HG02763 (cell line): ENCODE results near the gene MARCHF10.
A peak's percentile ranks its signal among the peaks of the same experiment; 100 is the strongest.

Source experiments
- ATAC-seq: cut with Tn5 transposase; IDR thresholded peaks from one replicate; pipeline ENCODE4 v1.9.1; 2021; ENCODE audit warnings: mild to moderate bottlenecking, moderate library complexity; ENCODE audit not compliant: unreplicated experiment

MARCHF10 gene

DNA sequence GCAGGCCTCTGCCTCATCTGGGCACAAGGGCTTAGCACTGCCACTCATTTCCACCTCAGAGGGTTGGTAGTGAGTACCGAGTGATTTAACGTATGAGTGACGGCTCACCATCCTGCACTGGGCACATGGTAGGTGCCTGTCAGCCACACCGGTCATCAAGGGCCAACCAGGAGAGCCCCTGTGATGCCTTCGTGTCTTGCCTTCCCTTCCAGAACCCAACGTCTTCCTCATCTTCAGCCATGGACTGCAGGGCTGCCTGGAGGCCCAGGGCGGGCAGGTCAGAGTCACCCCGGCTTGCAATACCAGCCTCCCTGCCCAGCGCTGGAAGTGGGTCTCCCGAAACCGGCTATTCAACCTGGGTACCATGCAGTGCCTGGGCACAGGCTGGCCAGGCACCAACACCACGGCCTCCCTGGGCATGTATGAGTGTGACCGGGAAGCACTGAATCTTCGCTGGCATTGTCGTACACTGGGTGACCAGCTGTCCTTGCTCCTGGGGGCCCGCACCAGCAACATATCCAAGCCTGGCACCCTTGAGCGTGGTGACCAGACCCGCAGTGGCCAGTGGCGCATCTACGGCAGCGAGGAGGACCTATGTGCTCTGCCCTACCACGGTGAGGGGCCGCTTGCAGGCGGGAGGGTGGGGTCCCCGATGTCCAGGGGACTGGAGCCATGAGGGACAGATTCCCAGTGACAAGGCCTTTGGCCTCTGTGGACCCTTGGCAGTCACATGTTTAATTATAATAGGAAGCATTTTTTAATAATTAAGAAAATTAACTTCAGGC is 143.6 kb downstream of the MARCHF10 start:
- ATAC-seq = no peak

DNA sequence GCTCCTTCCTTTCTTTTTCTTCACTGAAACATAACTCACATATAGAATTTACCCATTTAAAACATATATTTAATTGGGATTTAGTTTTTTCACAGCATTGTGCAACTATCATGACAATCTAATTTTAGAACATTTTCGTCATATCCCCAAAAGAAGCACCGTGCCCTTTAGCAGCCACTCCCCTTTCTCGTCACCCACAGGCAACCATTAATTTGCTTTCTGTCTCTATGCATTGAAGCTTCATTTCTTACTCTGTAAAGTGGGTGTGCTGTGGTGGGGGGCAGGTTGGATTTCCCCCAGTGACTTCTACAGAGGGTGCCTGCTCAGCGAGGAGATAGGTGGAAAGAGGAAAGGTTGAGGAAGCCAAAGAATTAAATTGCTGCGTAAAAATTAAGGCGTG is 144.8 kb downstream of the MARCHF10 start:
- ATAC-seq = no peak

GRCh38 chr17:62662855-62663254 is 145.3 kb downstream of the MARCHF10 start:
- no peak for ATAC-seq

DNA sequence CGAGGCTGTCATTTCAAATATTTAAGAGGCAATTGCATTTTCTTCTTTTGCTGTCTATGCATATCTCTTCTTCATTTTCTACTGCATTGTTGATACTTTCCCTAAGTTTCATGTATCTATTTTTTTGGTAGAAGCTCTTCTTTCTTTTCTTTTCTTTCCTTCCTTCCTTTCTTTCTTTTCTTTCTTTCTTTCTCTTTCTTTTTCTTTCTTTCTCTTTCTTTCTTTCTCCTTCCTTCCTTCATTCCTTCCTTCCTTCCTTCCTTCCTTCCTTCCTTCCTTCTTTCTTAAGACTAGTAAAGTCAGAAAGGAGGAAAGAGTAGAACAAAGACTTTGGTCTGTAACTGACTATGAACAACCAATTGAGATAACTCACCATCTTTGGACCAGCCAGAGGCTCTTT is 146.8 kb downstream of the MARCHF10 start:
- ATAC-seq = no peak

DNA sequence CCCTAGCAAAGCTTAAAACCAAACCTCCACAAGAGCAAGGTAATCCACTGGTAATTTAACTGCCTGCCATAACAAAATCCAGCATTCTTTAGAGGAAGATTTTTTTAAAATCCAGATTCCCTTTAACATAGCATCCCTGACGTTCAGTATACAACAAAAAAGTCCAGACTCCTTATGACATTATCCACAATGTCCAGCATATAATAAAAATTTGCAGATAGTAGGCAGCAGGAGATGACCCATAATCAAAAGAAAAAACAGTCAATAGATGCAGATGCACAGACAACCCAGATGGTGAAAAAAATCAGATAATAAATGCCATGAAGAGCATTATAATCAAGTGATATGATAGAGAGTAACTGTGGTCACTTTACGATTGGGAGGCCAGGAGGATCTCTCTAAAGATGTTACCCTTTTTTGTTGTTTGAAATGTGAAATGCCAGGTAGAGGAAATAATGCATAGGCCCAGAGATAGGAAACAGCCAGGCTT is 147.4 kb downstream of the MARCHF10 start:
- ATAC-seq = no peak

- ATAC-seq = no peak
Observed at GRCh38 chr17:62658136-62658920, 149.8 kb downstream of the MARCHF10 start.

GRCh38 chr17:62657690-62658089 is 150.4 kb downstream of the MARCHF10 start:
- ATAC-seq = no peak

GRCh38 chr17:62657145-62657665 is 150.9 kb downstream of the MARCHF10 start:
- ATAC-seq = no peak

- ATAC-seq = no peak
Observed at GRCh38 chr17:62656446-62656845, 151.7 kb downstream of the MARCHF10 start.

GRCh38 chr17:62655656-62656055 is 152.5 kb downstream of the MARCHF10 start:
- ATAC-seq = no peak

GRCh38 chr17:62653826-62654761 is 154.0 kb downstream of the MARCHF10 start:
- ATAC-seq = no peak

- peak; percentile 70 for ATAC-seq
Observed at GRCh38 chr17:62653002-62653825, 154.9 kb downstream of the MARCHF10 start.

- no peak for ATAC-seq
Observed at GRCh38 chr17:62652251-62653001, 155.7 kb downstream of the MARCHF10 start.
